Cardiac muscle cell (in vitro differentiated cells and primary cell): ENCODE results near the gene PHTF1. TPM values are rescaled to one million over a fixed set of nuclear protein-coding genes. Genes with fewer than 3 reads are reported as not detected.

Experiments used
- DNase-seq, 2 donors: peaks; one replicate each; pipeline versions ENCODE4 v3.0.0 to v3.0.0-alpha.2; 2010 to 2017; ENCODE audit warnings: low read depth in 1 of 2, low spot score in 1 of 2
- H3K27ac ChIP-seq: fragments of 200-600 bp; sonication (generic); 2 replicates; pipeline ENCODE4 v1.5.1; 2016
- H3K27me3 ChIP-seq: fragments of 200-600 bp; sonication (generic); 2 replicates; pipeline ENCODE4 v1.6.0; 2016; ENCODE audit warnings: control low read depth
- H3K36me3 ChIP-seq: fragments of 200-600 bp; sonication (generic); 2 replicates; pipeline ENCODE4 v1.5.1; 2016; ENCODE audit warnings: control low read depth
- H3K4me1 ChIP-seq: fragments of 200-600 bp; sonication (generic); 2 replicates; pipeline ENCODE4 v1.8.1; 2017; ENCODE audit warnings: low read depth, mild to moderate bottlenecking, mixed run types
- H3K4me3 ChIP-seq: fragments of 200-600 bp; sonication (generic); 2 replicates; pipeline ENCODE4 v1.5.1; 2016; ENCODE audit warnings: mild to moderate bottlenecking
- H3K9me3 ChIP-seq: fragments of 200-600 bp; sonication (generic); 2 replicates; pipeline ENCODE4 v1.5.1; 2017; ENCODE audit warnings: low read depth, mild to moderate bottlenecking, control low read depth
- CTCF ChIP-seq: IDR thresholded peaks from 2 replicates; pipeline ENCODE4 v1.5.1; 2012; ENCODE audit warnings: low read depth, mild to moderate bottlenecking, low read length
- polyA plus RNA-seq: library from polyadenylated mRNA; unstranded; fragments of >200 nt; fragmentation: Nextera tagmentation; extraction: Ambion mirVana; gene quantifications from 2 replicates; pipeline ENCODE4 v1.2.1, GENCODE V29; 2016
- total RNA-seq: library from RNA; depleted of rRNA; stranded (reverse); fragments of >200 nt; gene quantifications from 2 replicates; pipeline ENCODE4 v1.2.3, GENCODE V29; 2016

Gene PHTF1
- total RNA-seq (33.2 and 45.2 TPM in 2 replicates), polyA plus RNA-seq (40.5 and 49.9 TPM in 2 replicates)

- no peaks in the 10 kb centered on the region for H3K9me3 ChIP-seq
- TF ChIP-seq CTCF = no peak
- H3K27ac ChIP-seq = peak within 1 kb of the TSS; percentile 93
- H3K4me1 ChIP-seq = peaks cover 7% of the 10 kb centered on the region
- peak within 1 kb of the TSS; percentile 85 for H3K4me3 ChIP-seq
- H3K27me3 ChIP-seq = no peaks in the 10 kb centered on the region
- peaks cover under 1% of the 10 kb centered on the region for H3K36me3 ChIP-seq
- peak; percentile 76 to 85 for DNase-seq
Observed at GRCh38 chr1:113759333-113760101, at the start of gene PHTF1. PHTF1 (minus strand) TSS chr1:113759486; CDS start chr1:113758703, 783 bp downstream.

GRCh38 chr1:113808450-113809195 lies 49.3 kb upstream of the PHTF1 start:
- TF ChIP-seq CTCF = no peak
- Histone ChIP-seq H3K9me3 (no peaks in the 10 kb centered on the region), H3K27me3 (no peaks in the 10 kb centered on the region), H3K4me3 (no peak overlapping the region), H3K4me1 (peaks cover 13% of the 10 kb centered on the region), H3K27ac (no peak overlapping the region), H3K36me3 (no peaks in the 10 kb centered on the region)
- DNase-seq = no peak

- no peaks in the 10 kb centered on the region for H3K27me3 ChIP-seq
- H3K27ac ChIP-seq = no peak overlapping the region
- no peak for DNase-seq
- H3K36me3 ChIP-seq = no peaks in the 10 kb centered on the region
- H3K4me1 ChIP-seq = peaks cover 14% of the 10 kb centered on the region
- H3K9me3 ChIP-seq = no peaks in the 10 kb centered on the region
- TF ChIP-seq CTCF = no peak
- no peak overlapping the region for H3K4me3 ChIP-seq
Observed at GRCh38 chr1:113805639-113806038, 46.4 kb upstream of the PHTF1 start.

GRCh38 chr1:113805256-113805531 lies 45.9 kb upstream of the PHTF1 start:
- no peak for TF ChIP-seq CTCF
- no peak for DNase-seq
- H3K4me1 ChIP-seq = peaks cover 11% of the 10 kb centered on the region
- no peak overlapping the region for H3K27ac ChIP-seq
- H3K9me3 ChIP-seq = no peaks in the 10 kb centered on the region
- no peaks in the 10 kb centered on the region for H3K36me3 ChIP-seq
- no peak overlapping the region for H3K4me3 ChIP-seq
- H3K27me3 ChIP-seq = no peaks in the 10 kb centered on the region

- TF ChIP-seq CTCF = no peak
- Histone ChIP-seq H3K36me3 (no peaks in the 10 kb centered on the region), H3K4me3 (no peak overlapping the region), H3K9me3 (no peaks in the 10 kb centered on the region), H3K4me1 (peaks cover 6% of the 10 kb centered on the region), H3K27ac (no peak overlapping the region), H3K27me3 (no peaks in the 10 kb centered on the region)
- peak in 1 of 2 donors; percentile 89 for DNase-seq
Observed at GRCh38 chr1:113804421-113805255, 45.4 kb upstream of the PHTF1 start.
